SU-DHL-6 (cell line): ENCODE measurements around the gene DRAM2.
"Not testable (repeated sequence)": the region's sequence is repeated elsewhere in the genome, so short reads cannot be mapped to it uniquely, and the experiment has no call there.

Source experiments
- H2AFZ ChIP-seq: fragments of 200-600 bp; sonication (generic); 2 replicates; pipeline ENCODE4 v1.6.1; 2014; ENCODE audit warnings: low read depth, mild to moderate bottlenecking, moderate library complexity, mixed read lengths, antibody characterized with exemption, low read length; ENCODE audit not compliant: severe bottlenecking
- H3F3A ChIP-seq: fragments of 200-600 bp; shearing (Covaris generic); 2 replicates; pipeline ENCODE4 v1.6.0; 2016; ENCODE audit warnings: antibody characterized with exemption, mild to moderate bottlenecking; ENCODE audit not compliant: insufficient read depth
- H3K27ac ChIP-seq: fragments of 200-600 bp; sonication (generic); 2 replicates; pipeline ENCODE4 v1.5.1; 2016; ENCODE audit warnings: low read depth, mild to moderate bottlenecking, low read length, moderate library complexity, mixed read lengths
- H3K27me3 ChIP-seq: fragments of 200-600 bp; sonication (generic), shearing (Covaris generic); 2 replicates; pipeline ENCODE4 v1.6.0; 2014; ENCODE audit warnings: mild to moderate bottlenecking, low read length
- H3K36me3 ChIP-seq: fragments of 200-600 bp; sonication (generic); 2 replicates; pipeline ENCODE4 v1.6.1; 2014; ENCODE audit warnings: mild to moderate bottlenecking, low read length, mixed read lengths
- H3K4me2 ChIP-seq: fragments of 300-600, 200-600 bp; shearing (Covaris generic), sonication (generic); 2 replicates; pipeline ENCODE4 v1.6.0; 2014; ENCODE audit warnings: low read length, low read depth, mild to moderate bottlenecking; ENCODE audit not compliant: poor library complexity, severe bottlenecking
- H3K4me3 ChIP-seq: fragments of 200-600 bp; sonication (generic); 2 replicates; pipeline ENCODE4 v1.5.1; 2014; ENCODE audit warnings: antibody characterized with exemption, low read length, mild to moderate bottlenecking, mixed read lengths; ENCODE audit not compliant: insufficient read depth, poor library complexity, severe bottlenecking
- H3K79me2 ChIP-seq: fragments of 200-600 bp; sonication (generic); 2 replicates; pipeline ENCODE4 v1.6.1; 2014; ENCODE audit warnings: mild to moderate bottlenecking, low read length, moderate library complexity; ENCODE audit not compliant: insufficient read depth
- H3K9ac ChIP-seq: fragments of 200-600 bp; sonication (generic); 2 replicates; pipeline ENCODE4 v1.7.0; 2014; ENCODE audit warnings: mild to moderate bottlenecking, low read length
- H3K9me2 ChIP-seq: fragments of 200-600 bp; sonication (generic); replicated peaks from 2 replicates; pipeline ENCODE4 v1.6.1; 2014; ENCODE audit warnings: low read length; ENCODE audit not compliant: insufficient read depth
- H3K9me3 ChIP-seq: fragments of 200-600 bp; sonication (generic); 2 replicates; pipeline ENCODE4 v1.6.1; 2014; ENCODE audit warnings: low read length, mixed read lengths; ENCODE audit not compliant: insufficient read depth
- H4K20me1 ChIP-seq: fragments of 200-600 bp; sonication (generic); 2 replicates; pipeline ENCODE4 v1.6.1; 2014; ENCODE audit warnings: low read depth, mild to moderate bottlenecking, antibody characterized with exemption, low read length, moderate library complexity, mixed read lengths
- CTCF ChIP-seq: fragments of 200-600 bp; sonication (generic); IDR thresholded peaks from one replicate; pipeline ENCODE4 v1.5.1; 2017; ENCODE audit warnings: antibody characterized with exemption, mild to moderate bottlenecking, low read length, moderate library complexity; ENCODE audit not compliant: insufficient read depth, poor library complexity, severe bottlenecking
- EZH2phosphoT487 ChIP-seq: fragments of 200-600 bp; sonication (generic), shearing (Covaris generic); conservative IDR thresholded peaks from 2 replicates; pipeline ENCODE4 v1.6.1; 2018; ENCODE audit warnings: mild to moderate bottlenecking, antibody characterized with exemption, low read length, moderate library complexity, mixed read lengths

Gene DRAM2

GRCh38 chr1:111082421-111083203 is 57.3 kb downstream of the DRAM2 start:
- 0 out of 2 replicates have a peak, but pooled peaks cover 4% of the 10 kb centered on the region for H3K9me3 ChIP-seq
- H3K27ac ChIP-seq = no peak overlapping the region
- no peak overlapping the region for H3K4me3 ChIP-seq
- no peak overlapping the region for H3K4me2 ChIP-seq
- no peak overlapping the region for H3K9ac ChIP-seq
- H3K36me3 ChIP-seq = no peaks in the 10 kb centered on the region
- no peaks in the 10 kb centered on the region for H3K27me3 ChIP-seq
- no peak overlapping the region for H2AFZ ChIP-seq
- no peaks in the 10 kb centered on the region for H3K79me2 ChIP-seq
- H3F3A ChIP-seq = no peaks in the 10 kb centered on the region
- TF ChIP-seq EZH2phosphoT487 (no peak), CTCF (no peak)
- no peaks in the 10 kb centered on the region for H3K9me2 ChIP-seq
- H4K20me1 ChIP-seq = no peaks in the 10 kb centered on the region

GRCh38 chr1:111079329-111079728 is 60.6 kb downstream of the DRAM2 start:
- not testable (repeated sequence) for H2AFZ ChIP-seq, H3K4me2 ChIP-seq, H3K9ac ChIP-seq

DNA sequence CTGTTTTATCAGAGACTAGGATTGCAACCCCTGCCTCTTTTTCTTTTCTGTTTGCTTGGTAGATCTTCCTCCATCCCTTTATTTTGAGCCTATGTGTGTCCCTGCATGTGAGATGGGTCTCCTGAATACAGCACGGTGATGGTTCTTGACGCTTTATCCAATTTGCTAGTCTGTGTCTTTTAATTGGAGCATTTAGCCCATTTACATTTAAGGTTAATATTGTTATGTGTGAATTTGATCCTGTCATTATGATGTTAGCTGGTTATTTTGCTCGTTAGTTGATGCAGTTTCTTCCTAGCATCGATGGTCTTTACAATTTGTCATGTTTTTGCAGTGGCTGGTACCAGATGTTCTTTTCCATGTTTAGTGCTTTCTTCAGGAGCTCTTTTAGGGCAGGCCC is 62.6 kb downstream of the DRAM2 start:
- not testable (repeated sequence) for H3K27me3 ChIP-seq, H4K20me1 ChIP-seq, H3K79me2 ChIP-seq, H2AFZ ChIP-seq, H3K27ac ChIP-seq, H3K36me3 ChIP-seq, H3K4me3 ChIP-seq, H3K9me2 ChIP-seq, H3F3A ChIP-seq, H3K9ac ChIP-seq, H3K9me3 ChIP-seq, H3K4me2 ChIP-seq

More at GRCh38 chr1:111079329-111079728, 60.6 kb downstream of the DRAM2 start:
- not testable (repeated sequence) for H3K4me3 ChIP-seq, H3K9me3 ChIP-seq, H3K27me3 ChIP-seq, H3K36me3 ChIP-seq, H3K79me2 ChIP-seq, H3F3A ChIP-seq, H3K9me2 ChIP-seq, H3K27ac ChIP-seq, H4K20me1 ChIP-seq
